HG03103 (cell line): ENCODE data around the gene E2F4.

Experiments
- ATAC-seq: cut with Tn5 transposase; IDR thresholded peaks from one replicate; pipeline ENCODE4 v1.9.1; 2021; ENCODE audit warnings: low read depth; ENCODE audit not compliant: unreplicated experiment

E2F4 gene

GRCh38 chr16:67247192-67248072, 55.5 kb downstream of the E2F4 start, which contains the start of gene FHOD1:
TSS of gene FHOD1 (minus strand) at chr16:67247481. CDS start at chr16:67247410, 71 bp downstream.
- ATAC-seq: peak; percentile 44

GRCh38 chr16:67248073-67248400, 56.1 kb downstream of the E2F4 start:
- no peak for ATAC-seq
